ENCODE data around the gene CDH15.
"Not testable (repeated sequence)": the region's sequence is repeated elsewhere in the genome, so short reads cannot be mapped to it uniquely, and the experiment has no call there.

The CDH15 gene

DNA sequence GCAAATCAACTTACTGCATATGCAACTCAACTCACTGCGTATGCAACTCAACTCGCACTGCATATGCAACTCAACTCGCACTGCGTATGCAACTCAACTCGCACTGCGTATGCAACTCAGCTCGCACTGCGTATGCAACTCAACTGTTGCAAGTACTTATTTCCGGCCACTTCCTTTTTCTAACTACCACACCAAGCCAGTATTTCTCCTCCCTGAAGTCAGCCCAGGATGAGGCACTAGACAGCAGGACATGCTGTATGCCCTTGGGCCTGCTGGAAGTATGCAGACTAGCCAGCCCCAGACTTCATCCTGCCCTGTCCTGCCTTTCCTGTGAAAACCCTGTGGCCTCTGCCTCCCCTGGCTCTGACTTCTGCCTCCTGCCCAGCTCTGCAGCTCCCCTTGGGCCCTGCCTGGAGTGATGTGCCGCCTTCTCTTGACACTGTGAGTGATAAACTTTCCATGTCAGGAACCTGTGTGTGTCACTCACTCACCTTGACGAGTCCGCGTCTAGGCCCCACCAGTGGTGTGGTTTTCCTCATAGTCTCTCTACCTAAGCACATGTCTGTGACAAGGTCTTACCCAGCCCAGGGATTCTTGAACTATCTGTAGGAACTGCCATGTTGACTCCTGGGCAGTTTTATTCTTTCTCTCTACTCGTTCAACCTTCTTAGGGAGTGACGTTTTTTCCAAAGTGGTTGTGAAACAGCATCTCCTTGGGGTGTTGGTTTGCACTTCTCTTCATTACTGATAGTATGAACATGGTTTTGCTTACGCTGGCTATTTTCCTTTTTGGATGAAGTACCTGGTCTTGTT is 62.3 kb downstream of the CDH15 start:
- no peak for DNase-seq (ENCODE audit: low read depth)

DNA sequence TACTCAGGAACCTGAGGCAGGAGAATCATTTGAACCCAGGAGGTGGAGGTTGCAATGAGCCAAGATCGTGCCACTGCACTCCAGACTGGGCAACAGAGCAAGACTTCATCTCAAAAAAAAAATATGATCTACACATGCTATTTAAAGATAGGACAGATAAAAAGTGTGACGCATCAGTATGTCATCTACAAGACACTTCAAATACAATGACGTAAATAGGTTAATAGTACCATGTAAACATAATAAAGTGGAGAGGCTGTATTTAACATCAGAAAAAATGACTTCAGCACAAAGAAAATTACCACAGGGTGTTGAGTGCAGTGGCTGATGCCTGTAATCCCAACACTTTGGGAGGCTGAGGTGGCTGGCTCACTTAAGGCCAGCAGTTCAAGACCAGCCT is 66.2 kb downstream of the CDH15 start:
- DNase-seq (ENCODE audit: low read depth), result no peak

DNA sequence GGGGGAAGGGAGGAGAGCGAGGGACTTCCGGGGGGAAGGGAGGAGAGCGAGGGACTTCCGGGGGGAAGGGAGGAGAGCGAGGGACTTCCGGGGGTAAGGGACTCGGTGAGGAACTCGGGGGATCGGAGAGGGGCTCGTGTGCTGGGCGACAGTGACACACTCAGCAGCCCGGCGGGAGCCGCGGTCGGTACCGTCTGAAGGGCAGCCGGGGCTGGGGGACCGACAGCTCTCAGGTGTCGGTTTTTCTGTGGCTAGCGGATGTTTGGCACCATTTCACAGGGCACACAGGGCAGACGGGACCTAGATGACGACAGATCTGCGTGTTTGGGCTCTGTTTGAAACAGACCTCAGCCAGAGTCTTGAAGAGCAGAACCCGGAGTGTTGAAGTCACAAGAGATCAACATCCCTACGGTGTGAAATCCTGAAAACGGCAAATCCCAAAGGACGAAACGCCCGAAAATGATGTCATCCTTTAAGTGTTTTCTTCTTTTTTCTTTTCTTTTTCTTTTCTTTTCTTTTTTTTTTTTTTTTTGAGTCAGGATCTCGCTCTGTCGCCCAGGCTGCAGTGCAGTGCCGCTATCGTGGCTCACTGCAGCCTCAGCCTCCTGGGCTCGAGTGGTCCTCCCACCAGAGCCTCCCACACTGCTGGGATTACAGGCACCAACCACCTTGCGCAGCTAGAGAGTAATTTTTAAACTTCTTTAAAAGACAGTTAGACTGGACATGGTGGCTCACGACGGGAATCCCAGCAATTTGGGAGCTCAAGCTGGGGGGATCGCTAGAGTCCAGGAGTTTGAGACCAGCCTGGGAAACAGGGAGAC is 69.8 kb downstream of the CDH15 start:
- peak; percentile 82 for DNase-seq (ENCODE audit: low read depth)

DNA sequence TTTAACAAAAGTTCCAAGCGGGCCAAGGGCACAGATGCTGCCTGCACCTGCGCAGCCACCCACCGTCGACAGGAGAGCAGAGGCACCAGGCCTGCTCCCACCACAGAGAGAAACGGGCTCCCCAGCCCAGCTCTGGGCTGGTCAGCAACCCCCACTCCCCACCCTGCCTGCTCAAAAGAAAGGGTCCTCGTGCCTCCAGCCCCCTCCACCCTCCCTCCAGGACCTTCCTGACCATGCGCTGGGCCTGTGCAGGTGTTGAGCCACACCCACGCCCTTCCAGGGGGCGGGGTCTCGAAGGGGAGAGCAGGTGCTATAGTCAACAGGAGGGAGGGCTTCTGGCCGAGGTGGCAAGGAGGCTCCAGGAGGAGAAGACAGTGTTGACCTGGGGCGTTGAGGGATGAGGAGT is 71.2 kb downstream of the CDH15 start:
- DNase-seq (ENCODE audit: low read depth), result no peak

DNA sequence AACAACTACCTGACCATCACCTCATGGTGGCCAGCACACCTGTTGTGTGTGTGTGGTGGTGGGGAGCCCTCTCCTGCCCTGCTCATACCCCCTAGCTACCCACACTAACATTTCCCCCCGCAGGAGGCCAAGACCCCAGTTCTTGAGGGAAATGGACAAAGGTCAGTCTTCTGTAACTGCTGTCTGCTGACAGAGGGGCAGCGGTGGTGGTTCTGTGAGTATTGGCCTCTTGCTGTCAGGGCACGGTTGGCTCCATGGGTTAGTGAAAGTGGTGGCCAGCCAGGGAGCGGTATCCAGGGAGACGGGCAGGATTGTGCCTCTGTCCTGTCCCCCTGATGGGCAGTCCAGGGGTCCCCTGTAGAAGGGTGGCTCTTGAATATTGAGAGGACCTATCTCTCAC is 72.1 kb downstream of the CDH15 start:
- no peak for DNase-seq (ENCODE audit: low read depth)

DNA sequence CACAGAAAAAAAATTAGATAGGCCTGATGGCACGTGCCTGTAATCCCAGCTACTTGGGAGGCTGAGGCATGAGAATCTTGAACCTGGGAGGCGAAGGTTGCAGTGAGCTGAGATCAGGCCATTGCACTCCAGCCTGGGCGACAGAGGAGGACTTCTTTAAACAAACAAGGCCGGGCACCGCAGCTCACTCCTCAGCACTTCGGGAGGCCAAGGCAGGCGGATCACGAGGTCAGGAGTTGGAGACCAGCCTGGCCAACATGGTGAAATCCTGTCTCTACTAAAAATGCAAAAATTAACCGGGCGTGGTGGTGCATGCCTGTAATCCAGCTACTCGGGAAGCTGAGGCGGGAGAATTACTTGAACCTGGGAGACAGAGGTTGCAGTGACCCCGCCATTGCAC is 72.7 kb downstream of the CDH15 start:
- DNase-seq (ENCODE audit: low read depth), result not testable (repeated sequence)

DNA sequence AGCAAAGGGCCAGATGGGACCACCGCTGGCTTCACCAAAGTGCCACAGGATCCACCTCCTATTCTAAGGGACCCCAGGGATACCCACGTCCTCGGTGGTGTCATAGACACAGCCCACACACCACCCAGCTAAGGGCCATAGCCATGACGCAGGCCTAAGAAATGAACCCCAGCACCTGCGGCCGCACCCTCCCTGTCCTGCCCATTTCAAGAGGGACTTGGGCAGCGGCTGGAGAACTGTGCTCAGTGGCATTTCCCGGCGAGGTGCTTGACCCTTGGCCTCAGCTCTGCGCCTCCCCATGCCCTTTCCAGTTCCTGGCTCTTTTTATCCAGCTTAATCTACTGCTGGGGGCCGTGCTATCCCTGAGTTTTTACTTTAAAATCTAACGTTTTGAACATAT is 73.2 kb downstream of the CDH15 start:
- DNase-seq (ENCODE audit: low read depth), result no peak

All from T follicular helper cell (primary cell).